GM19351 (cell line): ENCODE results near the gene LPO.

Experiments used
- ATAC-seq: cut with Tn5 transposase; IDR thresholded peaks from one replicate; pipeline ENCODE4 v1.9.1; 2021; ENCODE audit warnings: mild to moderate bottlenecking, moderate library complexity; ENCODE audit not compliant: unreplicated experiment

The LPO gene

GRCh38 chr17:58238147-58238634, at the start of gene LPO:
Gene LPO, plus strand, starts transcription at chr17:58238584. Its CDS starts 4,396 bp downstream, at chr17:58242980.
- ATAC-seq = no peak

GRCh38 chr17:58189436-58190146, 48.8 kb upstream of the LPO start:
- ATAC-seq = no peak

GRCh38 chr17:58191241-58191896, 47.0 kb upstream of the LPO start:
- no peak for ATAC-seq

- no peak for ATAC-seq
These were observed 45.8 kb upstream of the LPO start, which contains the start of gene EPX for GRCh38 chr17:58192612-58193011. Gene EPX, plus strand, starts transcription at chr17:58192726. Its CDS starts 121 bp downstream, at chr17:58192847.

- ATAC-seq = no peak
These were observed 44.6 kb upstream of the LPO start for GRCh38 chr17:58193641-58194255.

GRCh38 chr17:58195518-58196123, 42.8 kb upstream of the LPO start:
- no peak for ATAC-seq

GRCh38 chr17:58196610-58197009, 41.8 kb upstream of the LPO start:
- no peak for ATAC-seq

- no peak for ATAC-seq
These were observed 38.3 kb upstream of the LPO start for GRCh38 chr17:58200024-58200633.

- ATAC-seq = no peak
These were observed 35.5 kb upstream of the LPO start for GRCh38 chr17:58202859-58203258.

- no peak for ATAC-seq
These were observed 33.6 kb upstream of the LPO start for GRCh38 chr17:58204796-58205195.

- ATAC-seq = no peak
These were observed 32.4 kb upstream of the LPO start for GRCh38 chr17:58205936-58206335.

GRCh38 chr17:58207451-58207850, 30.9 kb upstream of the LPO start:
- ATAC-seq = no peak

GRCh38 chr17:58208344-58208743, 30.0 kb upstream of the LPO start:
- ATAC-seq = no peak

- ATAC-seq = no peak
These were observed 27.5 kb upstream of the LPO start for GRCh38 chr17:58210922-58211321.

GRCh38 chr17:58215685-58216084, 22.7 kb upstream of the LPO start:
- no peak for ATAC-seq

GRCh38 chr17:58217766-58218165, 20.6 kb upstream of the LPO start:
- ATAC-seq = no peak

- peak; percentile 93 for ATAC-seq
These were observed 19.2 kb upstream of the LPO start, which contains the start of gene MKS1 for GRCh38 chr17:58219007-58219788. Gene MKS1, minus strand, starts transcription at chr17:58219255. Its CDS starts 25 bp downstream, at chr17:58219230.

- ATAC-seq = no peak
These were observed 18.6 kb upstream of the LPO start for GRCh38 chr17:58219789-58220183.

- ATAC-seq = no peak
These were observed 14.1 kb upstream of the LPO start for GRCh38 chr17:58224315-58224714.

GRCh38 chr17:58227733-58228132, 10.7 kb upstream of the LPO start:
- ATAC-seq = no peak
